ENCODE results near the gene PSMB8. TPM values are rescaled to one million over a fixed set of nuclear protein-coding genes. Genes with fewer than 3 reads are reported as not detected.

Gene PSMB8
- total RNA-seq, 1 donor from 2014 or later, result 18.4 TPM

DNA sequence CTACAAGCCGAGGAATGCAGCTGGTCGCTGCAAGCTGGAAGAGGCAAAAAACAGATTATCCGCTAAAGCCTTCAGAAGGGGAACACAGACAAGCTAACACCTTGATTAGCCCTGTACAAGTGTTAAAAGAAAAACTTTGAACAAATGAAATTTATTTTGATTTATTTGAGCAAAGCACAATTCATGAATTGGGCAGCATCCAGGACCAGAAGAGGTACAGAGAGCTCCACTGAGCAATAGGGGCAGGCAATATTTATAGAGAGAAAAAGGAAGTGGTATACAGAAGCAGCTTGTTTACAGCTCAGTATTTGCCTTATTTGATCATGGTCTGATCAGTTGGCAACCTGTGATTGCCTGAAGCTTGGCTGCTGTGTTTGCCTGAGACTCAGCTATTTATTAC, 44.7 kb downstream of the PSMB8 start:
- TF ChIP-seq, protein P1, sequence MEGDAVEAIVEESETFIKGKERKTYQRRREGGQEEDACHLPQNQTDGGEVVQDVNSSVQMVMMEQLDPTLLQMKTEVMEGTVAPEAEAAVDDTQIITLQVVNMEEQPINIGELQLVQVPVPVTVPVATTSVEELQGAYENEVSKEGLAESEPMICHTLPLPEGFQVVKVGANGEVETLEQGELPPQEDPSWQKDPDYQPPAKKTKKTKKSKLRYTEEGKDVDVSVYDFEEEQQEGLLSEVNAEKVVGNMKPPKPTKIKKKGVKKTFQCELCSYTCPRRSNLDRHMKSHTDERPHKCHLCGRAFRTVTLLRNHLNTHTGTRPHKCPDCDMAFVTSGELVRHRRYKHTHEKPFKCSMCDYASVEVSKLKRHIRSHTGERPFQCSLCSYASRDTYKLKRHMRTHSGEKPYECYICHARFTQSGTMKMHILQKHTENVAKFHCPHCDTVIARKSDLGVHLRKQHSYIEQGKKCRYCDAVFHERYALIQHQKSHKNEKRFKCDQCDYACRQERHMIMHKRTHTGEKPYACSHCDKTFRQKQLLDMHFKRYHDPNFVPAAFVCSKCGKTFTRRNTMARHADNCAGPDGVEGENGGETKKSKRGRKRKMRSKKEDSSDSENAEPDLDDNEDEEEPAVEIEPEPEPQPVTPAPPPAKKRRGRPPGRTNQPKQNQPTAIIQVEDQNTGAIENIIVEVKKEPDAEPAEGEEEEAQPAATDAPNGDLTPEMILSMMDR (IDR thresholded peaks at IDR 0.05), result no peak
- intact Hi-C loops (cut with DNase I), result loop anchor here (10.0 kb wide), 1 partner anchor 554 kb away; no protein-coding TSS in a partner anchor
- H3K4me3 ChIP-seq, result no peak overlapping the region
- no peaks in the 10 kb centered on the region for H3K4me1 ChIP-seq
- no peaks in the 10 kb centered on the region for H3K9me3 ChIP-seq
- H3K36me3 ChIP-seq, result no peaks in the 10 kb centered on the region
- no peak overlapping the region for H3K27ac ChIP-seq
- H3K27me3 ChIP-seq, result peaks cover 4% of the 10 kb centered on the region
- no peak for DNase-seq (ENCODE audit: low spot score in 2 of 2)

DNA sequence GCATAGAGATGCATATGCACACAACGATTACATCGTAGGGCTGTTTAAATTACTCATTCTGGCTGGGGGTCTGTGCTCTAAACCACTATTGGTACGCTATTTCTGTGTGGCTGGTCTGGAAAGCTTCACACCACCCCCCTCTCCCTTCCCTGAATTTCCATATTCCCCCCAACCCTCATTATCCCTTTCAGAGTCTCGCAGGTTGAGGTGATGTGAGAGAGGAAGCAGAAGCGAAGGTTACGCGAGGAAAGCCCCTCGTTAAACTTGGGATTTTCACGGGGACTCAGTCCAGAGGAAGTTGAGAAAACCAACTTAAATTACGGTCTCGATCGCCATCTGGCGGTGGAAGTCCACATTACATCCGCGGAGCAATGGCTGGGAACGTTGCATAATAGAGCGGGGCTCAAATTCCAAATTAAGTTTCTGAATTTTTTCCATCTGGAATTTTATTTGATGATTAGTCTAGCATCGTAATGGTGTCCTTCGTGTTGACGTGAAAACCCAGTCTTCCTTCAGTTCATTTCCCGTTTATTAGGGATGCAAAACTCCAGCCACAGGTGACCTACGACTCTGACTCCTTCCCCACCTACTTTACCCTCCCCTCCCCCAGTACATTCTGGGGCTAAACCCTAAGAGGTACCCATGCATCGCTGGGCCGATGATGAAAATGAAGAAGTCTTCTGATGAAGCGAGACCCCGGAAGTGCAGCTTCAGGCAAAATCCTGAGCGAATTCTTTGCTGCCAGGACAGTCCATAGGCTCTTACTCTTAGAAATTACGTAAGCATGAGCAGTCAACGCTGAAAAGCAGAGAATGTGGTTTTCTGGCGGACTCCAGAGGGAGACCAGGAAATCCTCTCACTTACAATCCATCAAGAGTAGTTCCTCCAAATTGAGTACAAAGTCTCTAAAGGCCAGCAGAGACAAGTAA, 46.7 kb downstream of the PSMB8 start:
- peaks cover 4% of the 10 kb centered on the region for H3K27me3 ChIP-seq
- DNase-seq (ENCODE audit: low spot score in 2 of 2), result peak in 1 of 2 donors; percentile 86
- TF ChIP-seq, protein P1 (IDR thresholded peaks at IDR 0.05), result peak; percentile 80 to 89 (median 88)
- intact Hi-C loops (cut with DNase I), result loop anchor here (1.0 to 10.0 kb wide), 2 partner anchors 382 to 552 kb away; no protein-coding TSS in a partner anchor
- no peaks in the 10 kb centered on the region for H3K9me3 ChIP-seq
- no peaks in the 10 kb centered on the region for H3K4me1 ChIP-seq
- H3K27ac ChIP-seq, result no peak overlapping the region
- H3K36me3 ChIP-seq, result no peaks in the 10 kb centered on the region
- peak overlapping the region; percentile 19 to 45 for H3K4me3 ChIP-seq

DNA sequence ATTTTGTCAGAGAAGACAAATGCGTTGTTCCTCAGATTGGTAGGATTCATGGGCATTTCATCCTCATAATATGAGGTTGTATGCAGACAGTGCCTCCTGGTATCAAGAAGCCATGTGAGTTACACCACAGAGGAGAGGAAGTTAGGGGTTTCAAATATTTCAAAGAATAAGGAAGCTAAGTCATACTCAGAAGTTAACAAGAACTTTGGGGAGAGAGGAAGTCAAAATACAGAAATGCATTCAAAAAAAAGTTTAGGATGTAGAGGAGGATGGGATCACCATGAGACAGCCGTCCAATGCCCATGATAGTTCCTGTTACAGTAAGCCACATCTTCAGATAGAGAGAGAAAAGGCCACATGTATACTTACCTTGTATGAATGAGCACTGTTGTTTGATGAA, 49.3 kb downstream of the PSMB8 start:
- no peak for DNase-seq (ENCODE audit: low spot score in 2 of 2)
- intact Hi-C loops (cut with DNase I), result loop anchor here (10.0 kb wide), 1 partner anchor 550 kb away; no protein-coding TSS in a partner anchor
- Histone ChIP-seq H3K4me3 (no peak overlapping the region), H3K27me3 (no peaks in the 10 kb centered on the region), H3K4me1 (no peaks in the 10 kb centered on the region), H3K9me3 (no peaks in the 10 kb centered on the region), H3K27ac (no peak overlapping the region), H3K36me3 (no peaks in the 10 kb centered on the region)
- TF ChIP-seq, protein P1 (IDR thresholded peaks at IDR 0.05), result no peak

DNA sequence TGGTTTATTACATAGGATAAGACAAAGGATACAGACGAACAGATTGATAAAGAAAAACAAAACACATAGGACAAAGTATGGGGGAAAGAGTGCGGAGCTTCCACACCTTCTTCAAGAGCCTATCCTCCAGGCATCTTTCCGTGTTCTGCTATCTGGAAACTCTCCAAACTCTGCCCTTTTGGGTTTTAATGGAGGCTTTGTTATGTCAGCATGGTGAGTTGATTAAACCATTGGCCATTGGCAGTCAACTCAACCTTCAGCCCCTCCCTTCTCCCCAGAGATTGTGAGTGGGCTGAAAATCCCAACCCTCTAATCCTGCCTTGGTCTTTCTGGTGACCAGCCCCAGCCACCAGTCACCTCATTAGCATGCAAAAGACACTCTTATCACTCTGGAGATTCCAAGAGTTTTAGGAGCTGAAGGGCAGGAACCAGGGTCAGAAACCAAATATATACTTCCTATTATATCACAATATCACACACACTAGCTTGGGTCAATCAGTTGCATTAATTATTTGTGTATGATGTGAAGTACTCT, 50.9 kb downstream of the PSMB8 start:
- Histone ChIP-seq H3K27me3 (no peaks in the 10 kb centered on the region), H3K4me3 (no peak overlapping the region), H3K27ac (no peak overlapping the region), H3K36me3 (no peaks in the 10 kb centered on the region), H3K4me1 (no peaks in the 10 kb centered on the region), H3K9me3 (no peaks in the 10 kb centered on the region)
- TF ChIP-seq, protein P1 (IDR thresholded peaks at IDR 0.05), result no peak
- intact Hi-C loops (cut with DNase I), result loop anchor here (10.0 kb wide), 1 partner anchor 548 kb away; no protein-coding TSS in a partner anchor
- no peak for DNase-seq (ENCODE audit: low spot score in 2 of 2)

Other genes starting within 250 kb of the PSMB8 start
- gene HLA-DQA1, start 206.6 kb downstream of the PSMB8 start, total RNA-seq, result 2.0 TPM
- gene HLA-DQB1, start 177.4 kb downstream of the PSMB8 start, total RNA-seq, result 3.5 TPM
- 2.2 TPM for gene HLA-DQA2, start 102.7 kb downstream of the PSMB8 start, total RNA-seq
- 0.53 TPM for gene HLA-DQB2, start 80.5 kb downstream of the PSMB8 start, total RNA-seq
- gene HLA-DOB, start 27.0 kb downstream of the PSMB8 start, total RNA-seq, result not detected
- gene TAP2, start 5.3 kb downstream of the PSMB8 start, total RNA-seq, result 26.7 TPM
- 51.2 TPM for gene TAP1, start 9.7 kb upstream of the PSMB8 start, total RNA-seq
- 42.8 TPM for gene PSMB9, start 10.1 kb upstream of the PSMB8 start, total RNA-seq
- gene HLA-DMB, start 97.0 kb upstream of the PSMB8 start, total RNA-seq, result 26.8 TPM
- gene HLA-DMA, start 109.0 kb upstream of the PSMB8 start, total RNA-seq, result 28.0 TPM
- gene BRD2, start 124.5 kb upstream of the PSMB8 start, total RNA-seq, result 140 TPM
- gene HLA-DOA, start 165.5 kb upstream of the PSMB8 start, total RNA-seq, result 358 TPM
- 285 TPM for gene HLA-DPA1, start 229.6 kb upstream of the PSMB8 start, total RNA-seq
- gene HLA-DPB1, start 231.9 kb upstream of the PSMB8 start, total RNA-seq, result 72.7 TPM

All from ascending aorta (tissue), 2 donors.